Testis (tissue), 3 donors: Measurements from ENCODE around the gene DPP6. TPM values are rescaled to one million over a fixed set of nuclear protein-coding genes. Genes with fewer than 3 reads are reported as not detected.
A peak's percentile ranks its signal among the peaks of the same experiment; 100 is the strongest.

Source experiments
- DNase-seq: peaks from one replicate; pipeline ENCODE4 v3.0.0-alpha.2; 2019
- H3K27ac ChIP-seq, 2 donors: fragments of 200-600 bp; sonication (generic); one replicate each; pipeline ENCODE4 v1.5.1; 2019
- H3K27me3 ChIP-seq: fragments of 200-600 bp; sonication (generic); one replicate; pipeline ENCODE4 v1.5.1; 2019
- H3K36me3 ChIP-seq: fragments of 200-600 bp; sonication (generic); one replicate; pipeline ENCODE4 v1.5.1; 2017; ENCODE audit warnings: low read depth; ENCODE audit errors: missing control alignments
- H3K4me1 ChIP-seq: fragments of 200-600 bp; sonication (generic); one replicate; pipeline ENCODE4 v1.5.1; 2019
- H3K4me3 ChIP-seq, 2 donors: fragments of 200-600 bp; sonication (generic); one replicate each; pipeline ENCODE4 v1.5.1; 2017 to 2019
- H3K9me3 ChIP-seq: fragments of 200-600 bp; sonication (generic); one replicate; pipeline ENCODE4 v1.5.1; 2017
- POLR2A ChIP-seq: fragments of 450-650 bp; IDR thresholded peaks from one replicate; pipeline ENCODE4 v1.6.1; 2017; ENCODE audit warnings: antibody characterized with exemption, mild to moderate bottlenecking, moderate library complexity
- WGBS, 2 donors: methylation state at CpG; one replicate each; pipeline ENCODE4 v1.1.5; 2018; 5-methylcytosine and 5-hydroxymethylcytosine counted together
- intact Hi-C: fragments of 100-400 bp; cut with DNase I; formaldehyde crosslinking; loops from one replicate; pipeline ENCODE4 v1.15.1; 2023; ENCODE audit warnings: low total_unique reads
- polyA plus RNA-seq: library from polyadenylated mRNA; stranded (reverse); fragments of 350-450 nt; fragmentation: Illumina TruSeq; extraction: RNeasy Lipid Tissue Mini Kit (QIAGEN cat#74804); gene quantifications from one replicate; pipeline ENCODE4 v1.2.3, GENCODE V29; 2014; ENCODE audit warnings: low read depth, low replicate concordance; ENCODE audit not compliant: insufficient read depth
- total RNA-seq, 2 donors: library from RNA; depleted of rRNA; stranded (reverse); fragments of >200 nt; gene quantifications; one replicate each; pipeline ENCODE4 v1.2.3, GENCODE V29; 2016
- TF ChIP-seq, protein P1 (sequence below), 3 experiments: fragments of 450-650 bp in 2 of 3; fragments of 200-600 bp in 1 of 3; sonication (generic) in 1 of 3; IDR thresholded peaks; one replicate each; pipeline ENCODE4 v1.5.1; 2016 to 2019; ENCODE audit warnings: antibody characterized with exemption in 3 of 3, mild to moderate bottlenecking in 2 of 3, moderate library complexity in 1 of 3

DPP6 gene
- total and polyA plus RNA-seq, 3 donors from 2014 or later, result 26.0 to 78.3 (median 52.8) TPM

DNA sequence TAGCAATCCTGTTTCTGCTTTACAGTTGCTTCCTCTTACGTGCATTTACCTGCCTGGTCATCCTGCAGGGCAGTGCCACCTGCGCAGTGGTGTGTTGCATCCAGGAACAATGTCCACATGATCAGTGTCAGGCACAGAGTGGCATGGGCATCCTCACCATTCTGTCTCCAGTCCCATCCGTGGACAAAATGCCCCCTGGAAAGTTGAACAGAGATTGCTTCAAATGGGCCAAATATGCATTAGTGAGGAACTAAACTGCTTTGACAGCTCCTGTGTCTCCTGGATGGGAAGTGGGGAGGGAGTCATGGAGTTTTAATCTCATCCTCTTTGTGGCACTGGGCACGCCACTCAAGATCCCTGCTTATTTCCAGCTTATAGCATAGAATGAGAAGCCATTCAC lies 151.8 kb downstream of the DPP6 start:
- no peak for DNase-seq
- TF ChIP-seq, protein P1, sequence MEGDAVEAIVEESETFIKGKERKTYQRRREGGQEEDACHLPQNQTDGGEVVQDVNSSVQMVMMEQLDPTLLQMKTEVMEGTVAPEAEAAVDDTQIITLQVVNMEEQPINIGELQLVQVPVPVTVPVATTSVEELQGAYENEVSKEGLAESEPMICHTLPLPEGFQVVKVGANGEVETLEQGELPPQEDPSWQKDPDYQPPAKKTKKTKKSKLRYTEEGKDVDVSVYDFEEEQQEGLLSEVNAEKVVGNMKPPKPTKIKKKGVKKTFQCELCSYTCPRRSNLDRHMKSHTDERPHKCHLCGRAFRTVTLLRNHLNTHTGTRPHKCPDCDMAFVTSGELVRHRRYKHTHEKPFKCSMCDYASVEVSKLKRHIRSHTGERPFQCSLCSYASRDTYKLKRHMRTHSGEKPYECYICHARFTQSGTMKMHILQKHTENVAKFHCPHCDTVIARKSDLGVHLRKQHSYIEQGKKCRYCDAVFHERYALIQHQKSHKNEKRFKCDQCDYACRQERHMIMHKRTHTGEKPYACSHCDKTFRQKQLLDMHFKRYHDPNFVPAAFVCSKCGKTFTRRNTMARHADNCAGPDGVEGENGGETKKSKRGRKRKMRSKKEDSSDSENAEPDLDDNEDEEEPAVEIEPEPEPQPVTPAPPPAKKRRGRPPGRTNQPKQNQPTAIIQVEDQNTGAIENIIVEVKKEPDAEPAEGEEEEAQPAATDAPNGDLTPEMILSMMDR (IDR thresholded peaks at IDR 0.05), result no peak
- no peak for TF ChIP-seq POLR2A

GRCh38 chr7:154212861-154213260 lies 160.7 kb downstream of the DPP6 start:
- Histone ChIP-seq H3K4me1 (no peaks in the 10 kb centered on the region), H3K27me3 (no peaks in the 10 kb centered on the region), H3K36me3 (no peaks in the 10 kb centered on the region), H3K4me3 (no peak overlapping the region), H3K27ac (no peak overlapping the region), H3K9me3 (no peaks in the 10 kb centered on the region)
- intact Hi-C loops, result no loop called here
- TF ChIP-seq, protein P1 (IDR thresholded peaks at IDR 0.05), result no peak
- TF ChIP-seq POLR2A, result no peak
- WGBS, 2 donors, result 73 to 80% methylated on average over 6 of the region's 6 CpGs
- no peak for DNase-seq

More for the DNA sequence above, 151.8 kb downstream of the DPP6 start:
- 79 to 86% methylated on average over 4 of the region's 4 CpGs for WGBS, 2 donors
- Histone ChIP-seq H3K4me3 (no peak overlapping the region), H3K27me3 (no peaks in the 10 kb centered on the region), H3K36me3 (no peaks in the 10 kb centered on the region), H3K4me1 (no peaks in the 10 kb centered on the region), H3K27ac (no peak overlapping the region), H3K9me3 (no peaks in the 10 kb centered on the region)
- intact Hi-C loops, result no loop called here

DNA sequence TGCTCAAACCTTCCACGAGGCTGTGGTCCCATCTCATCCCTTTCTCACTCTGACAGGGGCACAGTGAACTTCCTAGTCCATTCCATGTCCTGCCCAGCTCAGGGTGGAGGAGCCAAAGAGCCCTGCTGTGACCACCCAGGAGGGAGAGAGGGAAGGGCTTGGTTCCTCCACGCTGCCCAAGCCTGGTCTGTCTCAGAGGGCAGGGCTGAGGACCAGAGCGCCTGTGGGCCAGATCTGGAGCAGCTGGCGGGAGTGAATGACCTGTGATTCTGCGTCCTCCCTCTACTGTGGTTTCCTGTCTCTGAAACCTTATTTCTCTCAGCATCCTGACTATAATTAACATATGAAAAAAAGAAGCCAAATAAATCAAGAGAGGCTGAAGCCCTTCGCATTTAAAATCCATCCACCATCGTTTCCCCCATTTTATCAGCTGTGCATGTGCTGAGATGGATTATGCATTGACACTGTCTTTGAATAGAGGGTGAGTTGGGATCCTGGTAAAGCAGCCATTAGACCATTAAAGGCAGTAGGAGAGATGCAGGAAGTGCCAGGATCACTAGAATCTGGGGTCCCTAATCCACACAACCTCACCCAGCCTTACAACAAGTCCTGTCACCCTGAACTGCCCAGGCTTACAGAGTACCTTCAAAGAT lies 165.6 kb downstream of the DPP6 start:
- TF ChIP-seq POLR2A, result no peak
- TF ChIP-seq, protein P1 (IDR thresholded peaks at IDR 0.05), result no peak
- 58 to 65% methylated on average over 6 to 7 of the region's 7 CpGs for WGBS, 2 donors
- no peak for DNase-seq
- intact Hi-C loops, result no loop called here
- H3K4me1 ChIP-seq, result no peaks in the 10 kb centered on the region
- H3K27ac ChIP-seq, result no peak overlapping the region
- H3K4me3 ChIP-seq, result no peak overlapping the region
- H3K36me3 ChIP-seq, result no peaks in the 10 kb centered on the region
- H3K27me3 ChIP-seq, result no peaks in the 10 kb centered on the region
- H3K9me3 ChIP-seq, result no peaks in the 10 kb centered on the region

DNA sequence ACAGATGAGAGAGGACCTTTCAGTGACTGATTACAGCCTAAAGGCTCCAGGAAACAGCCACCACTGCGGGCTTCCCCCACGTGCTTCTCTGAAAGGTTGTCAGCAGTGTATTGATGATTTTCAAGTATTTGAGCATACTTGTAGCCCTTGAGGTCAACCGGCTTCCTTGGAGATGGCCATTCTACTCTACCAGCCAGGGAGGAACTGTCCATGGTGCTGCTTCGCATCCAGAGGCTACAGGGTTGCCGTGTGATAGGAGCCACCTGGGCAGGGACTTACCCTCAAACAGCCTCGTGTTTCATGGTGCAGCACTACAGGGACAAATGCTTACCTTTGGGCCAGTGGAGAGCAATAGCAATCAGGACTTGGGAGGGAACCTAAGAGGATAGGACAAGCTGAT lies 179.5 kb downstream of the DPP6 start:
- H3K4me3 ChIP-seq, result no peak overlapping the region
- intact Hi-C loops, result no loop called here
- no peaks in the 10 kb centered on the region for H3K4me1 ChIP-seq
- peak; percentile 17 for DNase-seq
- TF ChIP-seq, protein P1 (IDR thresholded peaks at IDR 0.05), result no peak
- TF ChIP-seq POLR2A, result no peak
- no peaks in the 10 kb centered on the region for H3K27me3 ChIP-seq
- H3K36me3 ChIP-seq, result no peaks in the 10 kb centered on the region
- no peaks in the 10 kb centered on the region for H3K9me3 ChIP-seq
- H3K27ac ChIP-seq, result no peak overlapping the region
- 37 to 47% methylated on average over 4 to 6 of the region's 6 CpGs for WGBS, 2 donors

GRCh38 chr7:154232700-154233099 lies 180.5 kb downstream of the DPP6 start:
- intact Hi-C loops, result no loop called here
- no peaks in the 10 kb centered on the region for H3K9me3 ChIP-seq
- H3K27ac ChIP-seq, result no peak overlapping the region
- WGBS, 2 donors, result 76 to 83% methylated on average over 5 of the region's 5 CpGs
- TF ChIP-seq POLR2A, result no peak
- no peaks in the 10 kb centered on the region for H3K36me3 ChIP-seq
- H3K4me1 ChIP-seq, result no peaks in the 10 kb centered on the region
- no peak overlapping the region for H3K4me3 ChIP-seq
- DNase-seq, result no peak
- no peaks in the 10 kb centered on the region for H3K27me3 ChIP-seq
